MM.1S (cell line): ENCODE data around the gene TLCD3B.

Experiments
- EZH2 ChIP-seq: fragments of 300-600 bp; sonication (generic); optimal IDR thresholded peaks from 2 replicates; pipeline ENCODE3; 2017; ENCODE audit warnings: low read depth, mild to moderate bottlenecking, antibody characterized with exemption, low read length, mixed read lengths
- TF ChIP-seq, protein P1 (sequence below): fragments of 300-600 bp; sonication (generic); IDR thresholded peaks from 2 replicates; pipeline ENCODE4 v1.5.1; 2016; ENCODE audit warnings: antibody characterized with exemption, low read length, mixed read lengths

DNA sequence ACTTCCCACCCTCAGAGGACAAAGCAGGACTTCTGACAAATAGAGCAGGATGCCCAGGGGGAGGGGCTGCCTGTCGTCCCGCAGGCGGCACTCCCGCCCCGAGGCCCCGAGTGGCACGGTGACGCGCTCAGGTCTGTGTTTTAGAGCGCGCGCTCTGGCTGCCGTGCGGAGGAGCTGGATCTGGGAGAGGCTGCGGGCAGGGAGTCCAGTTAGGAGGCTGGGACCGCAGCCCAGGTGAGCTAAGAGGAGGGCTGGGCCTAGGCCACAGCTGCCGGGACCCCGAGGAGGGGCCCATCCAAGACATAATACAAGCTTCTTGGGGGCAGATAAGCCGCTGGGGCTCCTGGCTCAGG is 26.7 kb downstream of the TLCD3B start:
- TF ChIP-seq, protein P1, sequence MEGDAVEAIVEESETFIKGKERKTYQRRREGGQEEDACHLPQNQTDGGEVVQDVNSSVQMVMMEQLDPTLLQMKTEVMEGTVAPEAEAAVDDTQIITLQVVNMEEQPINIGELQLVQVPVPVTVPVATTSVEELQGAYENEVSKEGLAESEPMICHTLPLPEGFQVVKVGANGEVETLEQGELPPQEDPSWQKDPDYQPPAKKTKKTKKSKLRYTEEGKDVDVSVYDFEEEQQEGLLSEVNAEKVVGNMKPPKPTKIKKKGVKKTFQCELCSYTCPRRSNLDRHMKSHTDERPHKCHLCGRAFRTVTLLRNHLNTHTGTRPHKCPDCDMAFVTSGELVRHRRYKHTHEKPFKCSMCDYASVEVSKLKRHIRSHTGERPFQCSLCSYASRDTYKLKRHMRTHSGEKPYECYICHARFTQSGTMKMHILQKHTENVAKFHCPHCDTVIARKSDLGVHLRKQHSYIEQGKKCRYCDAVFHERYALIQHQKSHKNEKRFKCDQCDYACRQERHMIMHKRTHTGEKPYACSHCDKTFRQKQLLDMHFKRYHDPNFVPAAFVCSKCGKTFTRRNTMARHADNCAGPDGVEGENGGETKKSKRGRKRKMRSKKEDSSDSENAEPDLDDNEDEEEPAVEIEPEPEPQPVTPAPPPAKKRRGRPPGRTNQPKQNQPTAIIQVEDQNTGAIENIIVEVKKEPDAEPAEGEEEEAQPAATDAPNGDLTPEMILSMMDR: no peak
- TF ChIP-seq EZH2: no peak
